Frontal cortex (tissue), 4 donors: ENCODE measurements around the gene GNG8. TPM values are rescaled to one million over a fixed set of nuclear protein-coding genes. Genes with fewer than 3 reads are reported as not detected.

Experiments
- DNase-seq, 2 donors: peaks; one replicate each; pipeline ENCODE4 v3.0.0; 2012; ENCODE audit warnings: low spot score in 2 of 2
- FAIRE-seq: peaks from 2 replicates; lab custom pipeline; 2012; peaks lifted over from hg19 to GRCh38; lab: Jason Lieb, UNC
- total RNA-seq: library from RNA; depleted of rRNA; stranded (reverse); fragments of >200 nt; gene quantifications from one replicate; pipeline ENCODE4 v1.2.3, GENCODE V29; 2014
- donor health status: control.
- donor health status: control.
- donor health status: control.

GNG8 gene
- total RNA-seq, 1 donor from 2014 or later: not detected

DNA sequence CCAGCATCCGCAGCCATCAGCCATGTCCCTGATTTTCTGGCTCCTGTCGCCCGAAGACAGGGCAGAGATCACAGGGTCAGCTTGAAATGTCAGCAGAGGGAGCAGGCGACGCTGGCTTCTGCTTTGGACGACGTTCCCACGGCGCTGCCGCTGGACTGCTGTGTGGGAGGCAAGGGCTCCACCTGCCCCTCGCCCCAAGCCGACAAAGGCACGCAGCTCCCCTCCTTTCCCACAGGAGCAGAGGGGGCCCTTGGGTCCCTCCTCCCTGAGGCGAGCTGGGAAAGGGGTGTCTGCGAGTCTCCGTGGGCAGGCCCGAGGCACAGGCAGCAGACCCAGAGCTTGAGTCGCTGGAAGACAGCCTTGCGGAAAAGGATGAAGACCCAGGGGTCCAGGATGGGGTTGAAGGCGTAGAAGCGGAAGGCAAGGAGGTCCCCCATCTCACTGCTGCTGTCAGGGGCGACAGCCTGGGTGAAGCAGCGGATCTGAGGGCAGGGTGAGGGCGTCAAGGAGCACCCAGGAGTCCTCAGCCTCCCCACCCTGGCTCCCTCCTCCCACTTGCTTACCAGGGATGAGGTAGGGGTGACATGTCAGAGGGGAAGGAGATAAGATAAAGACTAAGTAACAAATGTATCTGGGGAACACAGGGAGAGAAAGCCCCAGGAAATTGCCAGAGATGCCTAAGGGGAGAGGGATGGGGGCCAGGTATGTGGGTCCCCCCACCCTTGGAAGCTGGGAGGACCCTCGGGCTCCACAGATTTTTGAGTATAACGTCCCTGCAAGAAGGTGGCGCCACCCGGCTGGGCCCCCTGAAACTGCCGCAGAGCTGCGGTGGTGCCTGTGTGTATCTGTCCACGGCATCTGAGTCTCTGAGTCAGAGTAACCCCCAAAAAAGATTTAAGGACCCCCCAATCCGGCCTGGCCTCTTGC lies 14.5 kb downstream of the GNG8 start:
- FAIRE-seq (no peak), DNase-seq (no peak)

DNA sequence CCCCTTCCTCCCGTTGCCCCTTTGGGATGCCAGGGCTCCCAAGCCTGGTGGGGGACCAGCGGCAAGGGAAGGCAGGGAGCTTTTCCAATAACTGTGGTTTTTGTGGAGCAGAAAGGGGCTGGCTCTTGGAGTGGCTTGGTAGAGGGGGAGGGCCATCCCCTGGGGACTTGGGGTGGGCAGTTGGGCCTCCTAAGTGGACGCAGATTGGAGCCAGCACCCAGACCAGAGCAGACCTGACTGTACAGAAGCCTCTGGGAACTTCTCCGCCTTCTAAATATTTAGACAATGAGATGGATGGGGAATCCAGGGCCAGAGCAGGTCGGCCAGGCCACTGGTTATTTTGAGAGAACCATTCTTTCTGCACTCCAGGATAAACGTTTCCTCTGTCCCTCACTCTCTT lies 15.3 kb downstream of the GNG8 start:
- FAIRE-seq: no peak
- DNase-seq: no peak

DNA sequence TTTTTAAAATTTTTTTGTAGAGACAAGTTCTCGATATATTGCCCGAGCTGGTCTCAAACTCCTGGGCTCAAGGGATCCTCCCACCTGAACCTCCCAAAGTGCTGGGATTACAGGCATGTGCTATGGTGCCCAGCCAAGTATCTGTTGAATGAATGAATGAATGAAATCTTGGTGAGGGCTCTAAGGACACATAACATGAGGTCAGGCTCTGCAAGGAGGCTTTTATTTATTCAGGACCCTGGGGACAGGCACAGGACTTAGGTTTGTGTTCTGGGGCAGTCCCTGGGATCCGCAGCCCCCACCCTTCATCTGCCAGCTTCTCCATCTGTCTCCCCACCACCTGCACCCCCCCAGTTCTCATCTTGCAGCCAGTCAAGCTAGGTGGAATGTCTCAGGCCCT lies 15.7 kb downstream of the GNG8 start:
- DNase-seq (no peak), FAIRE-seq (no peak)

DNA sequence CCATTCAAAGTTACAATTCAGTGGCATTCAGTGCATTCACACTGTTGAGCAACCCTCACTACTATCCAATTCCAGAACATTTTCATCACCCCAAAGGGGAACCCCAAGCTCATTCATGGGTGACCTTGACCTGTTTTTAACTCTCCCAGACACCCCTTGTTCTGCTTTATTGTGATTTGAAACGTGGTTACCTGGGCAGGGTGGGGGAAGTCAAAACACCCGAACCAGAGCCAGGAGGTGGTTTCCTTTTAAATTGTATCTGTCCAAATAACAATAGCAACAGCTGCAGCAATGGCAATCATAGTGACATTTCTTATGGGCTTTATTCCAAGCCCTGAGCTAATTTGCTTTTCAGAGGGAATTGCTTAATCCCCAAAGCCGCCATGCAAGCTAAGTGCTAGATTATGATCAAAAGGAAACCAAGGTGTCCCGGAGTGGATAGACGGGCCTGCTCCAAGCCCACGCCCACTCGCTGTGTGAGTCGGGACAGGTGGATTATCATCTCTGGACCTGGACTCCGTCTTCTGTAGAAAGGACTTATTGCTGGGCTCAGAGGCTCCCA lies 17.3 kb downstream of the GNG8 start:
- no peak for FAIRE-seq
- DNase-seq: no peak

DNA sequence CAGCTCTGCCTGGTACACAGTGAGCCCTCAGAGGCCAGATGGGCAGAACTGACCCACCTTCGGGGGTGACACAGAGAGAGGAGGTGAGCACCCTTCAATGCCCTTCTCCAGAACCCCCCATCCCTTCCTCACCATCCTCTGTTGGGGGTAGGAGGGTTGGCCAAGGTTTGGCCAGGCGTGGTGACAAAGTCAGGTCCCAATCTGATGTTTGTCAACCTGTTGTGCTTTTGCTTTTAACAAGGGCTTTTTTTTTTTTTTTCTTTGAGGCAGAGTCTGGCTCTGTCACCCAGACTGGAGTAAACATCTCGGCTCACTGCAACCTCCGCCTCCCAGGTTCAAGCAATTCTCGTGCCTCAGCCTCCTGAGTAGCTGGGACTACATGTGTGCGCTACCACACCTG lies 18.4 kb downstream of the GNG8 start:
- no peak for DNase-seq
- FAIRE-seq: no peak

DNA sequence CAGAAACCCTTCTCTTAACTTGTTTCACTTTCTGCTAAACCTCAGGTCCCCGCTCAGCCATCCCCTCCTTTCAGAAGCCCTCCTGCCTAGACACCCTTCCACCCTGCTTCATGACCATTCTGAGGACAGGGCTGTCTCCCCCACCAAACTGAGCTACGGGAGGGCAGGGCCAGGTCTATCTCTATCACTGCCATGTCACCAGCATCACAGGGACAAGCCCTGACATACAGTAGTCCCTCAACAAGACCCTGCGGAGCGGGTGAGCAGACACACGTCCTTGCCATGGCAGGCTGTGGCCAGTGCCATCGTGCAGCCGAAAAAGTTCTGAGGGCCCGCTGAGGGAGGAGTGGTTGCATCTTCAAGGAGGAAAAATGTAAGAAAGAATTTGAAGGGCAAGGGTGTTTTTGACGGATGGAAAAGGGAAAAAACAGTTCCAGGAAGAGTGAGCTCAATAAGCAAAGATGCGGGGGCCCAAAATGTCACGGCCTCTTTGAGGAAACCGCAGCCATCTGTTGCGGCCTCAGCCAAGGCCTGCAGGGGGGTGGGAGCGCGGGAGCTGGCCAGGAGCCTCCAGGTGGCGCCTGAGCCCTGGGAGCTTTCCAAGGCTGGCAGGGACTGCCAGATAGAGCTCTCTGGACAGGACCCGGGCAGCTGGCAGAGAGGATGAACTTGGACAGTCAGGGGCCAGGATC lies 19.2 kb downstream of the GNG8 start:
- FAIRE-seq: no peak
- no peak for DNase-seq

- FAIRE-seq: no peak
- DNase-seq: no peak
These were observed 20.0 kb downstream of the GNG8 start for GRCh38 chr19:46615966-46616365.

DNA sequence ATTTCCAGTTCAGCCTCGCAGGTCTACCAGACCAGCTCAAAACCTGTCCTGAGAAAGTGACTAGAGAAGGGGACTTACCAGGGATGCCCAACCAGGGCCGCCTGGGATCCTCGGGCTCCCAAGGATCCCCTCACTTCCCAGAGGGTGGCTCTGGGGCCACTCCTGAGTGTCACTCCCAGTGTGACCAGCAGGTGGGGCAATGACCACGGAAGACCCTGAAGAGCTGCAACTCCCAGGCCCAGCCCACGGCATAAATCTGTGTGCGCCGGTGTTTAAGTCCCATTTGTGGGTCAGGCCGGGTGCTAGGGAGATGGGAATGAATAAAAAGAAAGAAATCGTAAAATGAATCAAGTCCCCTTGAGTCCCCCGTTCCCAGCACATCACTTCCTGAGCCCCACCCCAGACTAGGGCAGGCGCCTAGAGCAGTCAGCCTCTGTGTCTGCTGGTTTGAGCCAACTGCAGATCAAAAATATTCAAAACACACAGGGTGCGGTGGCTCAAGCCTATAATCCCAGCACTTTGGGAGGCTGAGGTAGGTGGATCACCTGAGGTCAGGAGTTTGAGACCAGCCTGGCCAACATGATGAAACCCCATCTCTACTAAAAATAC lies 21.8 kb downstream of the GNG8 start:
- FAIRE-seq (no peak), DNase-seq (peak; percentile 77 to 90)

DNA sequence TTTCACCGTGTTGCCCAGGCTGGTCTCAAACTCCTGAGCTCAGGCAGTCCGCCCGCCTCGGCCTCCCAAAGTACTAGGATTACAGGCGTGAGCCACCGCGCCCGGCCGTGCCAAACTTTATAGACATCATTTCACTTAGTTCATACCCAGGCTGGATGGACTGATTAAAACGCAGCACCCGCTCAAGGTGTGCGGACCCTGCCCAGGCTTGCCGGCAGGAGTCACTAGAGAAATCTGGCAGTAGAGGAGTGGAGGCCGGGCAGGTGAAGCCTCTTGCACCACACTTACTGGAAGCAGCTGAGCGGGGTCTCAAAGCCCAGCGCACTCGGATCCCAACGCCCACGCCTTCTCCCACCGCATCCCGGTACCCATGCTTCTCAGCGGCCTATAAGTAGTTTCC lies 22.5 kb downstream of the GNG8 start:
- FAIRE-seq (no peak), DNase-seq (peak in 1 of 2 donors; percentile 1)

- FAIRE-seq: no peak
These were observed 24.2 kb downstream of the GNG8 start for GRCh38 chr19:46611776-46612175.

DNA sequence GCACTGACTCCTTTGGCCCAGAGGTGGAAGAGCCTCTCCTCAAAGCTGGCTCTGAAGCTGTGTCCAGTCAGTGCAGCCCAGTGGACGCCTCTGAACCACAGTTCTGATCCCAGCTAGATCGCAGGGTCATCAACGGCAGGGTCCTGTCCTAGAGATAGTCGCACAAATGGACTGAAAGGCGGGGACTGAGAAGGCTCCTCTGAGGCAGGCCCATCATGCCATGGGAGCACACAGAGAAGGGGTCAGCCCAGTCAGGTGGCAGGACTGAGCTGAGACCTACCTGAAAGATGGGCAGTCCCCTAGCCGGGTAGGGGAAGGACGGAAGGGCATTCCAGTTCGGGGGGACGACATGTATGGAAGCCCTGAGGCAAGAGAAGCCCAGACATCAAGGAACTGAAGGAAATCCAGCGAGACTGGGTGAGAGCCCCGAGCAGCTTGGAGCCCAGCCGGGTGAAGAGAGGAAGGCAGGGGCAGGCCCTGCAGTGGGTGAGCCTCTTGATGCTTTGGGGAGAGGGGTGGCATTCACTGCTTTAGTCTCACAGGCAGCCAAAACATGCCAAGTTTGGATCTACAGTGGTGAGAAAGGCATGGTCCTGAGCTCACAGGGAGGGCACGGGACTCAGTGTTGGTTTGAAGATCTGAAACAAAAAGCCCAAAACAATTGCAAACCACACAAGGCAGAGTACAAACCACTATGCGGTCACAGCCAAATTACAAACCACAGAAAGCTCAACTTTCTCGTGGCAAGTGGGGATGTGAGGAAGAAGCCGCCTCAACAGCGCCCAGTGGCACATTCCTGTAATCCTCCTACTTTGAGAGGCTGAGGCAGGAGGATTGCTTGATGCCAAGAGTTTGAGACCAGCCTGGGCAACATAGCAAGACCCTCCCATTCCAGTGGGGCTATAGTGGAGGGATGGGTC lies 24.9 kb downstream of the GNG8 start:
- DNase-seq (peak; percentile 2 to 6), FAIRE-seq (no peak)

More at GRCh38 chr19:46611776-46612175, 24.2 kb downstream of the GNG8 start:
- DNase-seq: peak in 1 of 2 donors; percentile 5

DNA sequence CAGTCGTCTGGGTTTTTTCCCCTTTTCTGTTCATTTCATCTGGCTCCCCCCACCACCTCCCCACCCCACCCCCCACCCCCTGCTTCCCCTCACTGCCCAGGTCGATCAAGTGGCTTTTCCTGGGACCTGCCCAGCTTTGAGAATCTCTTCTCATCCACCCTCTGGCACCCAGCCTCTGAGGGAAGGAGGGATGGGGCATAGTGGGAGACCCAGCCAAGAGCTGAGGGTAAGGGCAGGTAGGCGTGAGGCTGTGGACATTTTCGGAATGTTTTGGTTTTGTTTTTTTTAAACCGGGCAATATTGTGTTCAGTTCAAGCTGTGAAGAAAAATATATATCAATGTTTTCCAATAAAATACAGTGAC lies 25.6 kb downstream of the GNG8 start:
- DNase-seq (peak in 1 of 2 donors; percentile 0), FAIRE-seq (no peak)

DNA sequence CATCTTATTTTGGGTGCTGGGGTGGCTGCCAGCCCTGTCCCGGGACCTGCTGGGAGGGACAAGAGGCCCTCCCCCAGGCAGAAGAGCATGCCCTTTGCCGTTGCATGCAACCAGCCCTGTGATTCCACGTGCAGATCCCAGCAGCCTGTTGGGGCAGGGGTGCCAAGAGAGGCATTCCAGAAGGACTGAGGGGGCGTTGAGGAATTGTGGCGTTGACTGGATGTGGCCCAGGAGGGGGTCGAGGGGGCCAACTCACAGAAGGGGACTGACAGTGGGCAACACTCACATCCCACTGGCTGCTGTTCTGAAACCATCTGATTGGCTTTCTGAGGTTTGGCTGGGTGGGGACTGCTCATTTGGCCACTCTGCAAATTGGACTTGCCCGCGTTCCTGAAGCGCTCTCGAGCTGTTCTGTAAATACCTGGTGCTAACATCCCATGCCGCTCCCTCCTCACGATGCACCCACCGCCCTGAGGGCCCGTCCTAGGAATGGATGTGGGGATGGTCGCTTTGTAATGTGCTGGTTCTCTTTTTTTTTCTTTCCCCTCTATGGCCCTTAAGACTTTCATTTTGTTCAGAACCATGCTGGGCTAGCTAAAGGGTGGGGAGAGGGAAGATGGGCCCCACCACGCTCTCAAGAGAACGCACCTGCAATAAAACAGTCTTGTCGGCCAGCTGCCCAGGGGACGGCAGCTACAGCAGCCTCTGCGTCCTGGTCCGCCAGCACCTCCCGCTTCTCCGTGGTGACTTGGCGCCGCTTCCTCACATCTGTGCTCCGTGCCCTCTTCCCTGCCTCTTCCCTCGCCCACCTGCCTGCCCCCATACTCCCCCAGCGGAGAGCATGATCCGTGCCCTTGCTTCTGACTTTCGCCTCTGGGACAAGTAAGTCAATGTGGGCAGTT lies 26.2 kb downstream of the GNG8 start:
- DNase-seq: peak; percentile 2 to 22
- no peak for FAIRE-seq

GRCh38 chr19:46608581-46609345 lies 27.2 kb downstream of the GNG8 start:
- DNase-seq: peak in 1 of 2 donors; percentile 13
- no peak for FAIRE-seq

GRCh38 chr19:46608178-46608577 lies 27.8 kb downstream of the GNG8 start:
- DNase-seq (peak in 1 of 2 donors; percentile 6), FAIRE-seq (no peak)

GRCh38 chr19:46607448-46607841 lies 28.6 kb downstream of the GNG8 start:
- FAIRE-seq: no peak

GRCh38 chr19:46606681-46607447 lies 29.1 kb downstream of the GNG8 start:
- no peak for FAIRE-seq
- DNase-seq: peak in 1 of 2 donors; percentile 2

More at GRCh38 chr19:46607448-46607841, 28.6 kb downstream of the GNG8 start:
- peak; percentile 36 to 39 for DNase-seq
